ENCODE results near the gene SECTM1.

SECTM1 gene

GRCh38 chr17:82281076-82281475 is 52.5 kb downstream of the SECTM1 start:
- TF ChIP-seq, protein P1, sequence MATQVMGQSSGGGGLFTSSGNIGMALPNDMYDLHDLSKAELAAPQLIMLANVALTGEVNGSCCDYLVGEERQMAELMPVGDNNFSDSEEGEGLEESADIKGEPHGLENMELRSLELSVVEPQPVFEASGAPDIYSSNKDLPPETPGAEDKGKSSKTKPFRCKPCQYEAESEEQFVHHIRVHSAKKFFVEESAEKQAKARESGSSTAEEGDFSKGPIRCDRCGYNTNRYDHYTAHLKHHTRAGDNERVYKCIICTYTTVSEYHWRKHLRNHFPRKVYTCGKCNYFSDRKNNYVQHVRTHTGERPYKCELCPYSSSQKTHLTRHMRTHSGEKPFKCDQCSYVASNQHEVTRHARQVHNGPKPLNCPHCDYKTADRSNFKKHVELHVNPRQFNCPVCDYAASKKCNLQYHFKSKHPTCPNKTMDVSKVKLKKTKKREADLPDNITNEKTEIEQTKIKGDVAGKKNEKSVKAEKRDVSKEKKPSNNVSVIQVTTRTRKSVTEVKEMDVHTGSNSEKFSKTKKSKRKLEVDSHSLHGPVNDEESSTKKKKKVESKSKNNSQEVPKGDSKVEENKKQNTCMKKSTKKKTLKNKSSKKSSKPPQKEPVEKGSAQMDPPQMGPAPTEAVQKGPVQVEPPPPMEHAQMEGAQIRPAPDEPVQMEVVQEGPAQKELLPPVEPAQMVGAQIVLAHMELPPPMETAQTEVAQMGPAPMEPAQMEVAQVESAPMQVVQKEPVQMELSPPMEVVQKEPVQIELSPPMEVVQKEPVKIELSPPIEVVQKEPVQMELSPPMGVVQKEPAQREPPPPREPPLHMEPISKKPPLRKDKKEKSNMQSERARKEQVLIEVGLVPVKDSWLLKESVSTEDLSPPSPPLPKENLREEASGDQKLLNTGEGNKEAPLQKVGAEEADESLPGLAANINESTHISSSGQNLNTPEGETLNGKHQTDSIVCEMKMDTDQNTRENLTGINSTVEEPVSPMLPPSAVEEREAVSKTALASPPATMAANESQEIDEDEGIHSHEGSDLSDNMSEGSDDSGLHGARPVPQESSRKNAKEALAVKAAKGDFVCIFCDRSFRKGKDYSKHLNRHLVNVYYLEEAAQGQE (IDR thresholded peaks at IDR 0.05; ENCODE audit: insufficient read depth in 1 of 2, low read depth in 2 of 2, low read length in 2 of 2), result no peak
- TF ChIP-seq TAF1 (IDR thresholded peaks at IDR 0.05; ENCODE audit: borderline replicate concordance, insufficient read depth, low read length) (no peak), SIN3A (IDR thresholded peaks at IDR 0.05; ENCODE audit: borderline replicate concordance, insufficient read depth, low read length) (no peak)

DNA sequence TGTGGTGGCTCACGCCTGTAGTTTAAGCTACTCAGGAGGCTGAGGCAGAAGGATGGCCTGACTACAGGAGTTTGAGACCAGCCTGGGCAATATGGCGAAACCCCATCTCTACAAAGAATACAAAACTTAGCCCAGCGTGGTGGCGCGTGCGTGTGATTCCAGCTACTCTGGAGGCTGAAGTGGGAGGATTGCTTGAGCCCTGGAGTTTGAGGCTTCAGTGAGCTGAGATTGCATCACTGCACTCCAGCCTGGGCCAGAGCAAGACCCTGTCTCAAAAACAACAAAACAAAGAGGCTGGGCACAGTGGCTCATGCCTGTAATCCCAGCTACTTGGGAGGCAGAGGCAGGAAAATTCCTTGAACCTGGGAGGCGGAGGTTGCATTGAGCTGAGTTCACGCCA is 53.0 kb downstream of the SECTM1 start:
- TF ChIP-seq, protein P1 (IDR thresholded peaks at IDR 0.05; ENCODE audit: insufficient read depth in 1 of 2, low read depth in 2 of 2, low read length in 2 of 2), result no peak

DNA sequence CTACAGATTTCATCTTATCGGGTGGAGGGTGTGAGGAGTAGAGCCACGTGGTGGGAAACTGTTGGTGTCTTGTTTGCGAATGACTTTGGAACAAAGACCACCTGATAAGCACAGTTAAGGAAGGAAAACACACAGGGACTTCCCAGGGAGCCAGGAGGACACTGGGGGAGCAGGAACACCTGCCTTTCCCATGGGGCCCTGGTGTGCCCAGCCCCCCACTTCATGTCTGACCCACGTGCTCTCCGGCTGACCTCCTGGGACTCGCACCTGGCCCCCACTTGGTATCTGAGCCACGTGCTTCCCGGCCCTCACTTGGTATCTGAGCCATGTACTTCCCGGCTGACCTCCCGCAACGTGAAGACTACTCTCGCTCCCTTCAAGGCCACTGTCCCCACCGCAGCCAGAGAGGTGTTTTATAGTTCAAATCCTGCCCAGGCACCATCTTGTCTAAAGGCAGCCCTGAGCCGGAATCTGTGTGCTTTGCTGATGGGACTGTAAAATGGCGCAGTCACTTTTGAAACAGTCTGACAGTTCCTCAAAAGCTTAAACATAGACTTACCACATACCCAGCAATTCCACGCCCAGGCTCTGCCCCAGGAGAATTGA is 54.7 kb downstream of the SECTM1 start:
- TF ChIP-seq, protein P1 (IDR thresholded peaks at IDR 0.05; ENCODE audit: insufficient read depth in 1 of 2, low read depth in 2 of 2, low read length in 2 of 2), result no peak
- TF ChIP-seq TAF1 (IDR thresholded peaks at IDR 0.05; ENCODE audit: borderline replicate concordance, insufficient read depth, low read length) (no peak), SIN3A (IDR thresholded peaks at IDR 0.05; ENCODE audit: borderline replicate concordance, insufficient read depth, low read length) (no peak), POLR2AphosphoS5 (IDR thresholded peaks at IDR 0.05; ENCODE audit: low read depth, low read length) (no peak), FOXP2 (optimal IDR thresholded peaks at IDR 0.05; ENCODE audit: borderline replicate concordance, extremely low read depth, extremely low read length, insufficient read depth) (no peak)

DNA sequence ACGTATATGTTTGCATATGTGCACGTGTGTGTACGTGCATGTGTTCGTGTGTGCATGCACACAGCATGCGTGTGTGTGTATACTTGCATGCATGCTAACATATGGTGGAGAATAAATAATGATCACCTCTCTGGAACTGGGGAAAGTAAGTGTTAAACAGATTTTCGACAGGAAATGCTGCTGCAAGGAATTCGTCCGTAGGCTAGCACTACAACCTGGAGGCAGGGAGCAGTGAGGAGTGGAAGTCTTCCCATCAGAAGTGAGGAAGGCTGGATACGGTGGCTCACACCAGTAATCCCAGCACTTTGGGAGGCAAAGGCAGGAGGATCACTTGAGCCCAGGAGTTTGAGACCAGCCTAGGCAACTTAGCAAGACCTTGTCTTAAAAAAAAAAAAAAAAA is 55.3 kb downstream of the SECTM1 start:
- no peak for TF ChIP-seq TAF1 (IDR thresholded peaks at IDR 0.05; ENCODE audit: borderline replicate concordance, insufficient read depth, low read length)
- TF ChIP-seq, protein P1 (IDR thresholded peaks at IDR 0.05; ENCODE audit: insufficient read depth in 1 of 2, low read depth in 2 of 2, low read length in 2 of 2), result no peak
- TF ChIP-seq SIN3A (IDR thresholded peaks at IDR 0.05; ENCODE audit: borderline replicate concordance, insufficient read depth, low read length), result no peak
- TF ChIP-seq FOXP2 (optimal IDR thresholded peaks at IDR 0.05; ENCODE audit: borderline replicate concordance, extremely low read depth, extremely low read length, insufficient read depth), result no peak
- no peak for TF ChIP-seq POLR2AphosphoS5 (IDR thresholded peaks at IDR 0.05; ENCODE audit: low read depth, low read length)

- no peak for TF ChIP-seq POLR2AphosphoS5 (IDR thresholded peaks at IDR 0.05; ENCODE audit: low read depth, low read length)
- no peak for TF ChIP-seq TAF1 (IDR thresholded peaks at IDR 0.05; ENCODE audit: borderline replicate concordance, insufficient read depth, low read length)
Observed at GRCh38 chr17:82277851-82278250, 55.7 kb downstream of the SECTM1 start.

All from PFSK-1 (cell line).